Neural cell (in vitro differentiated cells): ENCODE data around the gene MTCL1. TPM values are rescaled to one million over a fixed set of nuclear protein-coding genes. Genes with fewer than 3 reads are reported as not detected.

Experiments
- H2AFZ ChIP-seq: fragments of 200-600, 300-800 bp; sonication (generic), shearing (Covaris generic); 2 replicates; pipeline ENCODE4 v1.6.0; 2014; ENCODE audit warnings: low read depth, mild to moderate bottlenecking, antibody characterized with exemption, low read length, moderate library complexity
- H3F3A ChIP-seq: fragments of 200-600 bp; shearing (Covaris generic); 2 replicates; pipeline ENCODE4 v1.6.1; 2016; ENCODE audit warnings: mild to moderate bottlenecking, moderate library complexity, mixed read lengths, antibody characterized with exemption, low read length; ENCODE audit not compliant: insufficient read depth, poor library complexity, severe bottlenecking
- H3K27ac ChIP-seq: fragments of 200-600, 300-800 bp; sonication (generic), shearing (Covaris generic); 2 replicates; pipeline ENCODE4 v1.5.1; 2014; ENCODE audit warnings: mild to moderate bottlenecking, low read length, moderate library complexity
- H3K27me3 ChIP-seq: fragments of 300-800, 200-600 bp; sonication (generic), shearing (Covaris generic); 2 replicates; pipeline ENCODE4 v1.6.0; 2014; ENCODE audit warnings: mild to moderate bottlenecking, low read depth, low read length, moderate library complexity; ENCODE audit not compliant: insufficient read depth
- H3K36me3 ChIP-seq: fragments of 300-800, 200-600 bp; sonication (generic), shearing (Covaris generic); 2 replicates; pipeline ENCODE4 v1.5.1; 2014; ENCODE audit warnings: mild to moderate bottlenecking, antibody characterized with exemption, low read length, moderate library complexity; ENCODE audit not compliant: insufficient read depth
- H3K4me2 ChIP-seq: fragments of 300-800, 200-600 bp; sonication (generic), shearing (Covaris generic); 2 replicates; pipeline ENCODE4 v1.6.0; 2014; ENCODE audit warnings: mild to moderate bottlenecking, low read length
- H3K4me3 ChIP-seq: fragments of 300-800, 200-600 bp; sonication (generic), shearing (Covaris generic); 2 replicates; pipeline ENCODE4 v1.5.1; 2014; ENCODE audit warnings: mild to moderate bottlenecking, low read length, moderate library complexity
- H3K79me2 ChIP-seq: fragments of 200-600 bp; shearing (Covaris generic); replicated peaks from 2 replicates; pipeline ENCODE4 v1.6.0; 2014; ENCODE audit warnings: mild to moderate bottlenecking, low read length, moderate library complexity; ENCODE audit not compliant: insufficient read depth
- H3K9ac ChIP-seq: fragments of 300-800, 200-600 bp; sonication (generic), shearing (Covaris generic); 2 replicates; pipeline ENCODE4 v1.6.1; 2016; ENCODE audit warnings: mild to moderate bottlenecking, low read length, mixed read lengths
- H3K9me2 ChIP-seq: fragments of 200-600 bp; shearing (Covaris generic); 2 replicates; pipeline ENCODE4 v1.6.1; 2016; ENCODE audit warnings: mild to moderate bottlenecking, low read length, mixed read lengths; ENCODE audit not compliant: insufficient read depth
- H3K9me3 ChIP-seq: fragments of 200-600, 300-800 bp; sonication (generic), shearing (Covaris generic); 2 replicates; pipeline ENCODE4 v1.6.1; 2016; ENCODE audit warnings: mild to moderate bottlenecking, mixed run types, low read length, moderate library complexity, mixed read lengths
- H4K20me1 ChIP-seq: fragments of 200-600 bp; shearing (Covaris generic); 2 replicates; pipeline ENCODE4 v1.6.1; 2016; ENCODE audit warnings: mild to moderate bottlenecking, mixed run types; ENCODE audit not compliant: insufficient read depth
- CTCF ChIP-seq: fragments of 450-650 bp; IDR thresholded peaks from 2 replicates; pipeline ENCODE4 v1.5.1; 2014; ENCODE audit warnings: antibody characterized with exemption, mild to moderate bottlenecking, moderate library complexity; ENCODE audit not compliant: poor library complexity, severe bottlenecking
- EP300 ChIP-seq: fragments of 450-650 bp; conservative IDR thresholded peaks from 2 replicates; pipeline ENCODE4 v1.6.1; 2014; ENCODE audit warnings: antibody characterized with exemption, mild to moderate bottlenecking, moderate library complexity; ENCODE audit not compliant: poor library complexity, severe bottlenecking
- EZH2 ChIP-seq: fragments of 200-600, 300-800 bp; shearing (Covaris generic), sonication (generic); IDR thresholded peaks from 2 replicates; pipeline ENCODE4 v1.6.1; 2014; ENCODE audit warnings: antibody characterized with exemption, low read length, borderline replicate concordance, mild to moderate bottlenecking; ENCODE audit not compliant: insufficient read depth, poor library complexity, severe bottlenecking
- MXI1 ChIP-seq: fragments of 450-650 bp; conservative IDR thresholded peaks from 2 replicates; pipeline ENCODE4 v1.6.1; 2014; ENCODE audit warnings: antibody characterized with exemption, mild to moderate bottlenecking; ENCODE audit not compliant: poor library complexity, severe bottlenecking
- POLR2AphosphoS5 ChIP-seq: IDR thresholded peaks from 2 replicates; pipeline ENCODE4 v1.6.1; 2012
- RAD21 ChIP-seq: fragments of 450-650 bp; conservative IDR thresholded peaks from 2 replicates; pipeline ENCODE4 v1.6.1; 2014; ENCODE audit warnings: antibody characterized with exemption, mild to moderate bottlenecking, moderate library complexity
- REST ChIP-seq: IDR thresholded peaks from 2 replicates; pipeline ENCODE4 v1.6.1; 2012; ENCODE audit warnings: borderline replicate concordance
- SMC3 ChIP-seq: fragments of 450-650 bp; conservative IDR thresholded peaks from 2 replicates; pipeline ENCODE4 v1.6.1; 2014; ENCODE audit warnings: antibody characterized with exemption, mild to moderate bottlenecking, moderate library complexity; ENCODE audit not compliant: poor library complexity
- TAF1 ChIP-seq: IDR thresholded peaks from 2 replicates; pipeline ENCODE4 v1.6.1; 2012; ENCODE audit warnings: low read depth
- polyA plus RNA-seq: library from polyadenylated mRNA; depleted of rRNA; stranded (reverse); fragments of >200 nt; gene quantifications from 2 replicates; pipeline ENCODE4 v1.2.3, GENCODE V29; 2014

MTCL1 gene
- polyA plus RNA-seq, 1 donor from 2014 or later: 20.8 TPM

- TF ChIP-seq POLR2AphosphoS5 (no peak), SMC3 (no peak), TAF1 (no peak), RAD21 (no peak), MXI1 (no peak), EZH2 (no peak)
- Histone ChIP-seq H3K4me2 (no peak overlapping the region), H3F3A (no peaks in the 10 kb centered on the region)
Observed at GRCh38 chr18:8868779-8869415, 163.5 kb downstream of the MTCL1 start.

DNA sequence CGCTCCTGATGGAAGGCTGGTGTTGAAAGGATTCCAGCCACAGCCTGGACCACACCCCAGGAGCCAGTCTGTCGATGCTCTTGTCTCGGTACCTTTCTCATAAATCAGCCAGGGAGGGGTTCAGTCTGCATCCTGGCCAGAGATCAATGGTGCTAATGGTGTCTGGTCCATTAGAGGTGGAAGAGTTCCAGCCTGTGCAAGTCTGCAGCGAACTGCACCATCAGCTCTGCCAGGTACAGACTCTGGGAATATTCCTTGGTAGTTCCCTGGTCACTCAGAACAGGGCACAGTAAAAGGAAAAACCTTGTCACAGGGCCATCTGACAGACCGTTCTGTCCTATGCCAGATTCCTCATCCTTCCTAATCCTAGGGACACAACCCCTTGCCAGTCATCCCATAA is 164.3 kb downstream of the MTCL1 start:
- Histone ChIP-seq H3F3A (no peaks in the 10 kb centered on the region), H3K4me3 (no peak overlapping the region), H3K9me2 (no peaks in the 10 kb centered on the region), H3K27me3 (no peaks in the 10 kb centered on the region), H3K79me2 (no peaks in the 10 kb centered on the region), H3K27ac (no peak overlapping the region), H4K20me1 (no peaks in the 10 kb centered on the region), H3K9me3 (no peaks in the 10 kb centered on the region), H3K36me3 (no peaks in the 10 kb centered on the region), H3K9ac (no peak overlapping the region), H2AFZ (no peak overlapping the region), H3K4me2 (no peak overlapping the region)
- no peak for TF ChIP-seq SMC3
- no peak for TF ChIP-seq RAD21

More at GRCh38 chr18:8868779-8869415, 163.5 kb downstream of the MTCL1 start:
- Histone ChIP-seq H3K9me2 (no peaks in the 10 kb centered on the region), H3K27me3 (no peaks in the 10 kb centered on the region), H3K36me3 (no peaks in the 10 kb centered on the region), H2AFZ (no peak overlapping the region), H3K9me3 (no peaks in the 10 kb centered on the region), H4K20me1 (no peaks in the 10 kb centered on the region), H3K79me2 (no peaks in the 10 kb centered on the region), H3K9ac (no peak overlapping the region), H3K27ac (no peak overlapping the region), H3K4me3 (no peak overlapping the region)

- no peak overlapping the region for H2AFZ ChIP-seq
- H3K9ac ChIP-seq: no peak overlapping the region
- no peaks in the 10 kb centered on the region for H3K9me3 ChIP-seq
- TF ChIP-seq SMC3 (no peak), REST (no peak), MXI1 (no peak), EZH2 (no peak), POLR2AphosphoS5 (no peak), RAD21 (no peak), CTCF (no peak), TAF1 (no peak), EP300 (no peak)
- no peaks in the 10 kb centered on the region for H3K36me3 ChIP-seq
- no peaks in the 10 kb centered on the region for H3K9me2 ChIP-seq
- H3K27ac ChIP-seq: no peak overlapping the region
- H3F3A ChIP-seq: no peaks in the 10 kb centered on the region
- no peak overlapping the region for H3K4me3 ChIP-seq
- H3K27me3 ChIP-seq: no peaks in the 10 kb centered on the region
- no peaks in the 10 kb centered on the region for H4K20me1 ChIP-seq
- H3K79me2 ChIP-seq: no peaks in the 10 kb centered on the region
- no peak overlapping the region for H3K4me2 ChIP-seq
Observed at GRCh38 chr18:8870528-8870927, 165.2 kb downstream of the MTCL1 start.
